ENCODE data around the gene MORC1. TPM values are rescaled to one million over a fixed set of nuclear protein-coding genes. Genes with fewer than 3 reads are reported as not detected.
A peak's percentile ranks its signal among the peaks of the same experiment; 100 is the strongest.

Gene MORC1
- total and polyA plus RNA-seq, 12 donors = 0.06 to 0.15 (median 0.11) TPM; not detected in 9

- no peaks in the 10 kb centered on the region for H3K27me3 ChIP-seq
- H3K27ac ChIP-seq = no peak overlapping the region
- H3K4me3 ChIP-seq = no peak overlapping the region
- intact Hi-C loops (cut with DNase I) = loop anchor here (5.0 to 10.0 kb wide), 2 partner anchors 250 to 253 kb away; no protein-coding TSS in a partner anchor
- H3K9me3 ChIP-seq (replicated peaks in 1 of 3) = no peaks in the 10 kb centered on the region
- TF ChIP-seq CTCF (IDR thresholded peaks at IDR 0.05) = peak; percentile 52 to 81 (median 74)
- no peak for TF ChIP-seq POLR2A (IDR thresholded peaks at IDR 0.05)
- peak; percentile 28 to 83 (median 40) for DNase-seq
- 20 to 30% (median 24%) methylated on average over 6 of the region's 6 CpGs for WGBS, 4 donors
- no peaks in the 10 kb centered on the region for H3K4me1 ChIP-seq (replicated peaks in 1 of 2)
- H3K36me3 ChIP-seq (replicated peaks in 1 of 2) = no peaks in the 10 kb centered on the region
Observed at GRCh38 chr3:108914774-108915641, 202.9 kb downstream of the MORC1 start.

- Histone ChIP-seq H3K9me3 (replicated peaks in 1 of 3) (no peaks in the 10 kb centered on the region), H3K27me3 (no peaks in the 10 kb centered on the region), H3K4me1 (replicated peaks in 1 of 2) (no peaks in the 10 kb centered on the region), H3K36me3 (replicated peaks in 1 of 2) (no peaks in the 10 kb centered on the region), H3K4me3 (no peak overlapping the region), H3K27ac (no peak overlapping the region)
- intact Hi-C loops (cut with DNase I) = loop anchor here in 1 of 2 donors (10.0 kb wide), 1 partner anchor 245 kb away; no protein-coding TSS in a partner anchor
- no peak for DNase-seq
- 87 to 92% (median 91%) methylated on average over 5 of the region's 5 CpGs for WGBS, 4 donors
- TF ChIP-seq CTCF (IDR thresholded peaks at IDR 0.05) (no peak), POLR2A (IDR thresholded peaks at IDR 0.05) (no peak)
Observed at GRCh38 chr3:108909799-108910198, 208.1 kb downstream of the MORC1 start.

Small RNA genes lying within 50 kb of the gene (small RNA-seq; reads per million reads assigned to genes)
- 0 reads per million in 2 donors for gene RF00012

Other genes with a start within 250 kb of the MORC1 start
- gene GUCA1C, start 164.3 kb downstream of the MORC1 start, total RNA-seq = under 1 TPM in 1 of 9 donors, not detected in 8; 0.44 TPM
- gene GUCA1C, start 164.3 kb downstream of the MORC1 start, polyA plus RNA-seq = under 1 TPM in 1 of 3 donors, not detected in 2; 0.48 TPM
- not detected for gene C3orf85, start 18.6 kb upstream of the MORC1 start, total RNA-seq
- not detected for gene C3orf85, start 18.6 kb upstream of the MORC1 start, polyA plus RNA-seq
- not detected for gene DPPA2, start 198.4 kb upstream of the MORC1 start, total RNA-seq
- not detected for gene DPPA2, start 198.4 kb upstream of the MORC1 start, polyA plus RNA-seq
- 1 to 10 TPM in 1 of 9 donors, under 1 TPM in 4, not detected in 4; 0.26 to 5.3 (median 0.69) TPM for gene DPPA4, start 219.4 kb upstream of the MORC1 start, total RNA-seq
- under 1 TPM in 2 of 3 donors, not detected in 1; 0.16 to 0.20 TPM for gene DPPA4, start 219.4 kb upstream of the MORC1 start, polyA plus RNA-seq

All from adrenal gland (tissue), 12 donors.